Measurements from ENCODE around the gene TBC1D22A.
"Not testable (repeated sequence)": the region's sequence is repeated elsewhere in the genome, so short reads cannot be mapped to it uniquely, and the experiment has no call there.

Gene TBC1D22A

GRCh38 chr22:47163856-47164513, 401.5 kb downstream of the TBC1D22A start:
- no peak for DNase-seq

GRCh38 chr22:47164514-47165337, 402.3 kb downstream of the TBC1D22A start:
- DNase-seq = no peak

DNA sequence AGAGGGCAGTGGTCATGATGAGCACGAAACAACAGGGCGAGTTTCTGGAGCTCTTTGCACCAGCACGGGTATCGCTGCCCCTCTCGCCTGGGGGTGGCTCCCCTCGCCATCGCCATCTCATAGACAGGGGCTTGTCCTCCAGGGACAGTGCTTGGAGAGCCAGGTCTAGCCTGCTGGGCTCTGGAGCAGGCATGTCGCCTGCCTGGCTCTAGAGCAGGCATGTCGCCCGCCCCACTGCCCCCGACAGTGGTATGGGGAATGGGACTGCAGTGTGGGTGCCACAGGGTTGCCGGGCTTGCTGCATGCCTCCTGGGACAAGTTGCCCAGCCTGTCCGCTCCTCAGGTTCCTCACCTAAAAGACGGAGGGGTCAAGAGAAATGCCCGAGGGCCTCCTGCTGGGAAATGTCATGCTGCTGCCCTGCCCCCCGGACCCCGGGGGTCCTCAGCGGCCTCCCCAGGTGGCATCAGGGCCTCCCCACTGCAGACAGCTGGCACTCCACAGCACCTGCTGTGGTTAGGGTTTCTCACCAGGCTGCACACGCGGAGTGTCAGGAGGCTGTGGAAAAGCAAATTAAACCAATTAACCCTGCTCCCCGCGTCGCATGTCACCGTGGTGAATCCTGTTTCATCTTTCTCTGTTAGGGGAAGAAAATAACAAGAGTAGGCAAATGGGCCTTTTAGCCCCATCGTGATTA, 403.0 kb downstream of the TBC1D22A start:
- DNase-seq = no peak

DNA sequence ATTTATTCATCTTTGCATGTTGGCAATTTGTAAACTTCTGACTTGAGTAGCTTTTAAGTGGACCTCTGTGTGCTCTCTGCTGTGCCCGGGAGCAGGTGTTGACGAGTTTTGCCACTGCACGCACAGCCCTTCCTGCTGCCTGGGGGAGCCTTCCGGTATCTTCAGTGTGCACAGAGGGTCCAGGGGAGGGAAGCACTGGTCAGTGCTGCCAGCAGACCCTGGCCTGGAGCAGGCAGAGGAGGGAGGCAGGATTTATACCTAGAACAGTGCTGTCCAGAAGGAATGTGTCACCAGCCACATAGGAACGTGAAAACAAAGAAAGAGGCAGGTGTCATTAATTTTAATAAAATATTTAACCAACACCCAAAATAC, 403.6 kb downstream of the TBC1D22A start:
- no peak for DNase-seq

GRCh38 chr22:47166446-47167016, 404.1 kb downstream of the TBC1D22A start:
- DNase-seq = no peak

DNA sequence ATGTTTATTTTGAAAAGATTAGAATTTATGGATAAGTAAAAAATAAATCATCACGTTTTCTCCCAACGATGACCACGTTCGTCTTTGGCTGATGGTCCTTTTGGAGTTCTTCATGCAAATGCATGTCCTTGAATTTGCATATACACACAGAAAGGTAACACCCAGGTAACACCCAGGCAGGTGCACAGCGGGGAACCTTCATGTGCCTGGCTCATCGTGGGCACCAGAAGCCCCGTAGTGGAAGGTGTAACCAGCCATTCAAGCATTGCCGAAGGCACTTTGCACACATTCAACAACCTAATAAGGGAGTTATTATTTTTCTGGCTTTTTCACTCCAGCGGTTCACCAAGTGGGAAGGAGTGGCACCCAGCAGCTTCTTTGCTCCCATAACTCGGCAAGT, 404.6 kb downstream of the TBC1D22A start:
- no peak for DNase-seq

- DNase-seq = not testable (repeated sequence)
Observed at GRCh38 chr22:47167921-47168320, 405.5 kb downstream of the TBC1D22A start.

GRCh38 chr22:47168441-47168840, 406.0 kb downstream of the TBC1D22A start:
- DNase-seq = no peak

DNA sequence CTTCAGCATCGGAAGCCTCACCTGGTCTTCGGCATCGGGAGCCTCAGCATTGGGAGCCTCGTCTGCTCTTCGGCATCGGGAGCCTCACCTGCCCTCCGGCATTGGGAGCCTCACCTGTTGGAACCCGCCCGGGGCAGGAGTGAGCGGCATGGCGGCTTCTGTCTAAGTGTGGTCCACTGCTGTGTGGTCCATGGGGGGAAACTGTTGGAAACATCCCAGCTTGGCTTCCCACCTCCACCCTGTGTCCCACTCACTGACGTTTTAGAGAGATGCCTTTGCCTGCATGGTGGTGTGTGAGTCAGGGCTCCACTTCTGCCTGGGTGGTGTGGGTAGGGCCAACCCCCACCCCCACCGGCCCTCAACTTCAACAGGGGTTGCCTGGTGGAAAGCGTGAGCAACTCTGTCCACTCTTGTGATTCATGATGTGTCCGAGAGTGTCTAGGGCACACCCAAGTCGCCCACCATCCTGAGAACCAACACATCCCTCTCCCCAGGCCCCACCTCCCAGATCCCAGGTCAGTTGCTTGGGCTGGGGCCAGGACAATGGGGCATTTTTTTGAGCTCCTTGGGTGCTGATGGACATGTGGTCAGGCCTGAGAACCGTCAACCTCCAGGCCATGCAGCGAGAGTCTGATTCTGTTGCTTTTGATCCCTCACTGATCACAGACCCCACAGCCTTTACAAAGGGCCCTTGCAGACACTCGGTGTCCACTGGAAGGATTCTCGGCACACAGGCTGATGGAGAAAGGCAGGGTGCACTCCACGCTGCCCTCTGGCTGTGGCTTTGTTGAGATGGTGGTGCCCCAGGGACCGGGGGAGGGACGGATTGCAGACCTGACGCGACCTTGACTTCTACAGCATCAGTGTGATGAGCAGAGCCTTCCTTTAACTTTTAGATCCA, 406.7 kb downstream of the TBC1D22A start:
- no peak for DNase-seq

DNA sequence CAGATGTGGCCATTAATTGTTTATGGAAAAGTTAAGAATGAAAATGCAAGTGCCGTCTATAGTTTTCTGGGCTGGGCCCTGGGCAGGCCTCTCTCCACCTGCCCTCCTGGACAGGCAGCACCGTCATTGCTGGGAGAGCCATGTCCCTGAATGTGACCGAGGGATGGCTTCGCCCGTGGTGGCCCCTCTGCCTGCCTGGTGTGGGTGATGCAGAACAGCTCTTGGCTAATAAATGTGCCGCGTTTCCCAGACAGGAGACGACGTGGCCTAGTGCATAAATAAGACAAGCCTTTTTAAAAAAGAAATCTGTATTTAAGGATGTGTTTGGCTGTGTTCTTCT, 407.3 kb downstream of the TBC1D22A start:
- no peak for DNase-seq

DNA sequence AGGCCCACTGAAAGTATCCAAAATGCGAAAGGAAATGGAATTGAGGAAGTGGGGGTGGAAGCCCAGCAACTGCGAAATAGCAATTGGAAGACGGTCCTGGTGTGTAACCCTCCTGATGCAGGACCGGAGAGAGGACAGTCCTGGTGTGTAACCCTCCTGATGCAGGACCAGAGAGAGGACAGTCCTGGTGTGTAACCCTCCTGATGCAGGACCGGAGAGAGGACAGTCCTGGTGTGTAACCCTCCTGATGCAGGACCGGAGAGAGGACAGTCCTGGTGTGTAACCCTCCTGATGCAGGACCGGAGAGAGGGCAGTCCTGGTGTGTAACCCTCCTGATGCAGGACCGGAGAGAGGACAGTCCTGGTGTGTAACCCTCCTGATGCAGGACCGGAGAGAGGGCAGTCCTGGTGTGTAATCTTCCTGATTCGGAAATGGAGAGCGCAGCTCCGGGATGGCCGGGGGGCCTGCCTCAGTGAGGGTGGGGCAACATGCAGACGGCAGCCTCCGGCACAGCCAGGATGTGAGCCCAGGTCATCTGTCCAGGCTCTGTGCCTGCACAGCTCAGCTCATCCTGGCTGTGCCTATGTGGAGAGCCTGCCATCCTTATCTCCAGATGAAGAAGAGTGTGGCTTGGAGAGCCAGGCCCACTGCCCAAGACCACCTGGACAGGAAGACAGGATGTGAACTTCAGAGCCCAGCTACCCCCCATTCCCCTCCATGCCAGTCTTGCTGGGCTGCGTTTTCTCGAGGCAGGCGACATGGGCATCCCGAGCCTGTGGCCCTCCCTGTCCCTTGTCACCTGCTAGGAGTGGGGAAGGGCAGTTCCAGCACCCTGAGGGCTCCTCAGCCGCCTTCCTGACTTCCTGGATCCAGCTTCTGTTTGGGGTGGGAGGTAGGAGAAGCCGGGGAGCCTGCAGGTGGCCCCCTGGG, 408.3 kb downstream of the TBC1D22A start:
- DNase-seq = not testable (repeated sequence)

DNA sequence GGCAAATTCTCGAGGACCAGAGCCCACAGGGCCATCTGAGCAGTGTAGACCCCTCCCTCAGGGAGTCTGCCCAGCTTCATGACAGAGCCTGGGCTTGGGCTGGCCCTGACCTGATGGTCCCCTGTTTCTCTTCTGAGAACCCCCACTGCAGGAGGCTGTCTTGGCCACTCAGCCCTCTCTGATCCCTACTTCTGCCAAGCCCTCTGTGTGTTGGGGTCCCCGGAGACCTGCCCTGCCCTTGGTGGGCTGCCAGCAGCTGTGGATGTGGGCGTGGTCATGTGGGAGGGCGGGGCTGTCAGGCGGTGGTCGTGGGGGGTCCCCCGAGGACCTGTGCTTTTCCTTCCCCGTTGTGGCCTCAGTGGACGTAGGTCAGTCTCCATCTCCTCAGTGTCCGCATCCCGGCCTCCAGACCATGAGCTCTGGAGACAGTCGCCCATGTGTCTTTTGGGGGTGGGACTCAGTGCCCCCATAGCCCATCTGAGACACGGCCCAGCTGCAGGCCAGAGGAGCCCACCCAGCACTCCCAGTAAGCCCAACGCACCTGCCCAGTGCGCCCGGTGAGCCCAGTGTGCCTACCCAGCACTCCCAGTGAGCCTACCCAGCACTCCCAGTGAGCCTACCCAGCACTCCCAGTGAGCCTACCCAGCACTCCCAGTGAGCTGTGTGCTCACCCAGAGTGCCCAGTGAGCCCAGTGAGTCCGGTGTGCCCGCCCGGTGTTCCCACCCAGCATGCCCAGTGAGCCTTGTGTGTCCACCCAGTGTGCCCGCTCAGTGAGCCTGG, 409.2 kb downstream of the TBC1D22A start:
- DNase-seq = no peak

GRCh38 chr22:47172771-47173534, 410.5 kb downstream of the TBC1D22A start:
- DNase-seq = no peak

DNA sequence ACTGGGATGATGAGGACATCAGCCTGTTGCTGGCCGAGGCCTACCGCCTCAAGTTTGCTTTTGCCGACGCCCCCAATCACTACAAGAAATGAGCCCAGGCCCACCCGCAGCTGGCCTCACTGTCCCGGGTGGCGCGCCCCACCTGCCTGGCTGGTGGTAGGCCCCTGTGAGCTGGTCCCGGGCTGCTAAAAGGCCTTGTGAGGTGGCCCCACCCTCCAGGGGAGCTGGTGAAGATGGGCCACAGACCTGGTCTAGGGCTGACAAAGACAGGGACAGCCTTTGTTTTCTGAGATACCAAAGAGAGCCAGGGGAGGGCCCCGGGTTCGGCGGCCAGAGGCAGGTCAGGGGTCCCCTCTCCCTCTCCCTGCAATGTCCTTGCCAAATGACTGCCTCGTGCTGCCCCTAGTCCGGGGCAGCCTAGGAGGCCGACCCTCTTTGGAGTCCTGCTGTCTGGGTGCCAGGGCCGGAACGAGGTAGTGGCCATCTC, 411.1 kb downstream of the TBC1D22A start:
- DNase-seq = no peak

GRCh38 chr22:47174096-47174495, 411.6 kb downstream of the TBC1D22A start:
- DNase-seq = no peak

GRCh38 chr22:47174671-47175112, 412.2 kb downstream of the TBC1D22A start:
- no peak for DNase-seq

GRCh38 chr22:47175151-47176025, 412.9 kb downstream of the TBC1D22A start:
- no peak for DNase-seq

DNA sequence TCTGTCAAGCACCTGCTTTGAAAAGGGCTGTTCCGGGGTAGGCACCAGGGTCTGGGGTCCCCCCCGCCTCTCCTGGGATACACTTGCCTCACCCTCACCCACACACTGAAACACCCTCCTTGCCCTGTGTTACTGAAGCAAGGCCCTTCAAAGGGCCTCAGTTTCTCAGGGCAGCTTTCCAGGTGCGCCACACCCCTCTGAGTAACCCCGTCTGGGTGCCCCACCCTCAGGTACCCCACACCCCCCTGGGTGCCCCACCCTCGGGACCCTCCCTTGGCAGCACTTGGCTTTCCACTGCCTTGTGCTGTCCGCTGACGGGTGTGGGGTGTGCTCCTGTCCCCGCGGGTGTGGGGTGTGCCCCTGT, 413.6 kb downstream of the TBC1D22A start:
- DNase-seq = no peak
